ENCODE measurements around the gene IGSF5.

IGSF5 gene

DNA sequence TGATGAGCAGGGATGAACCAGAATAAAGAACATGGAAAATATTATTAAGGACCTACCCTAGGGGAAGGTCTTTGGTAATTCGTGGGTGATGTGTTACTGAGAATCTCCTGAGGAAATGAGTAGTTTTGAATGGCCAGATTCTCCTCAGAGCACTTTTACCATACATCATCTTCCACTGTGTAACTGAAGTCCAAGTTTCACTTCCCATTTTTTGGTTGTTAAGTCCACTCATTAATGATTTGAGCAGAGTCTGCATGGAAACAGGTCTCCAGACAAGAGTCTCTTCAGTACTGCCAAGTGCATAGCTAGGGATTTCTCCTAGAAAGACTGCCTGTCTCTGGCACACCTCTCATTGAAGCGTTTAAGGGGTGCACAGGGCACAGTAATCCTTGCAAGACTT lies 73.6 kb downstream of the IGSF5 start (continued):
- TF ChIP-seq, protein P1, sequence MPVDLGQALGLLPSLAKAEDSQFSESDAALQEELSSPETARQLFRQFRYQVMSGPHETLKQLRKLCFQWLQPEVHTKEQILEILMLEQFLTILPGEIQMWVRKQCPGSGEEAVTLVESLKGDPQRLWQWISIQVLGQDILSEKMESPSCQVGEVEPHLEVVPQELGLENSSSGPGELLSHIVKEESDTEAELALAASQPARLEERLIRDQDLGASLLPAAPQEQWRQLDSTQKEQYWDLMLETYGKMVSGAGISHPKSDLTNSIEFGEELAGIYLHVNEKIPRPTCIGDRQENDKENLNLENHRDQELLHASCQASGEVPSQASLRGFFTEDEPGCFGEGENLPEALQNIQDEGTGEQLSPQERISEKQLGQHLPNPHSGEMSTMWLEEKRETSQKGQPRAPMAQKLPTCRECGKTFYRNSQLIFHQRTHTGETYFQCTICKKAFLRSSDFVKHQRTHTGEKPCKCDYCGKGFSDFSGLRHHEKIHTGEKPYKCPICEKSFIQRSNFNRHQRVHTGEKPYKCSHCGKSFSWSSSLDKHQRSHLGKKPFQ (tag by site-specific recombination; IDR thresholded peaks at IDR 0.05), result no peak
- no peak for TF ChIP-seq MYNN (tag by site-specific recombination; IDR thresholded peaks at IDR 0.05; ENCODE audit: borderline replicate concordance)
- no peak for TF ChIP-seq ZNF658 (tag by site-specific recombination; IDR thresholded peaks at IDR 0.05)
- TF ChIP-seq ZNF521 (tag by site-specific recombination; IDR thresholded peaks at IDR 0.05), result no peak
- TF ChIP-seq ZNF621 (tag by site-specific recombination; IDR thresholded peaks at IDR 0.05), result no peak
- TF ChIP-seq YY2 (tag by site-specific recombination; IDR thresholded peaks at IDR 0.05), result no peak

DNA sequence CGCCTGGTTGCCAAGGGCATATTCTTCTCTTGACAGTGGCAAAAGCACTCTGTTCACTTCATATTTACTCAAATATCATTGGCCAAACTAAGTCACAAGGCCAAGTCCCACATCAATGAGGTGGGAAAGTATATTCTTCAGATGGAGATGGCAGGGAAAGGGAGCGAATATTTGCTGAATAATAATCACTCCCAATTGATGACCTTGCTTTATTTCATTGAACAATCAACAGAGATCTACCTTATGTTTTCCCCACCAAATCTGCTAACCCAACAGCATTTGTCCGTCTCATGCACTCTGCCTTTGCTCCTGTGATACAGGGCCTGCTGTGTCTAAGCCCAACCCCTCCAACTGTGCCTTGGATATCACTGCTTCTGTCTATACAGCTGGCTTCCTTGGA lies 77.1 kb downstream of the IGSF5 start:
- Histone ChIP-seq H3K36me3 (ENCODE audit: control insufficient read depth in 2 of 2, insufficient read depth in 1 of 2, low read length in 2 of 2) (no peaks in the 10 kb centered on the region), H3K9me3 (ENCODE audit: control insufficient read depth, insufficient read depth, low read depth, low read length) (no peaks in the 10 kb centered on the region), H3K4me1 (ENCODE audit: control insufficient read depth, insufficient read depth, low read length) (no peaks in the 10 kb centered on the region), H3K4me3 (ENCODE audit: low read depth, low read length) (no peak overlapping the region), H3K27ac (ENCODE audit: extremely low read depth, low read depth, low read length) (no peak overlapping the region)
- TF ChIP-seq ZNF596 (tag by site-specific recombination; IDR thresholded peaks at IDR 0.05) (no peak), ZBTB1 (tag by site-specific recombination; IDR thresholded peaks at IDR 0.05) (no peak), ZNF354C (tag by site-specific recombination; IDR thresholded peaks at IDR 0.05; ENCODE audit: borderline replicate concordance, low read depth) (no peak), ZNF132 (tag by site-specific recombination; IDR thresholded peaks at IDR 0.05; ENCODE audit: borderline replicate concordance) (no peak), ZNF169 (tag by site-specific recombination; IDR thresholded peaks at IDR 0.05) (no peak), ZNF791 (tag by site-specific recombination; IDR thresholded peaks at IDR 0.05) (no peak), ZFP69B (tag by site-specific recombination; IDR thresholded peaks at IDR 0.05) (no peak), OSR2 (tag by site-specific recombination; IDR thresholded peaks at IDR 0.05) (no peak), OVOL3 (tag by site-specific recombination; IDR thresholded peaks at IDR 0.05) (no peak), ZXDB (tag by site-specific recombination; IDR thresholded peaks at IDR 0.05) (no peak), ZNF433 (tag by site-specific recombination; IDR thresholded peaks at IDR 0.05; ENCODE audit: low read depth) (no peak), ZFHX2 (tag by site-specific recombination; conservative IDR thresholded peaks at IDR 0.05) (no peak), ZNF16 (tag by site-specific recombination; IDR thresholded peaks at IDR 0.05; ENCODE audit: low read depth) (no peak), ZNF416 (tag by site-specific recombination; IDR thresholded peaks at IDR 0.05) (no peak), ZBTB48 (tag by site-specific recombination; IDR thresholded peaks at IDR 0.05) (no peak), RBAK (tag by site-specific recombination; IDR thresholded peaks at IDR 0.05) (no peak)
- TF ChIP-seq, protein P2, sequence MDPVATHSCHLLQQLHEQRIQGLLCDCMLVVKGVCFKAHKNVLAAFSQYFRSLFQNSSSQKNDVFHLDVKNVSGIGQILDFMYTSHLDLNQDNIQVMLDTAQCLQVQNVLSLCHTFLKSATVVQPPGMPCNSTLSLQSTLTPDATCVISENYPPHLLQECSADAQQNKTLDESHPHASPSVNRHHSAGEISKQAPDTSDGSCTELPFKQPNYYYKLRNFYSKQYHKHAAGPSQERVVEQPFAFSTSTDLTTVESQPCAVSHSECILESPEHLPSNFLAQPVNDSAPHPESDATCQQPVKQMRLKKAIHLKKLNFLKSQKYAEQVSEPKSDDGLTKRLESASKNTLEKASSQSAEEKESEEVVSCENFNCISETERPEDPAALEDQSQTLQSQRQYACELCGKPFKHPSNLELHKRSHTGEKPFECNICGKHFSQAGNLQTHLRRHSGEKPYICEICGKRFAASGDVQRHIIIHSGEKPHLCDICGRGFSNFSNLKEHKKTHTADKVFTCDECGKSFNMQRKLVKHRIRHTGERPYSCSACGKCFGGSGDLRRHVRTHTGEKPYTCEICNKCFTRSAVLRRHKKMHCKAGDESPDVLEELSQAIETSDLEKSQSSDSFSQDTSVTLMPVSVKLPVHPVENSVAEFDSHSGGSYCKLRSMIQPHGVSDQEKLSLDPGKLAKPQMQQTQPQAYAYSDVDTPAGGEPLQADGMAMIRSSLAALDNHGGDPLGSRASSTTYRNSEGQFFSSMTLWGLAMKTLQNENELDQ (tag by site-specific recombination; IDR thresholded peaks at IDR 0.05; ENCODE audit: low read depth), result no peak
- TF ChIP-seq, protein P3, sequence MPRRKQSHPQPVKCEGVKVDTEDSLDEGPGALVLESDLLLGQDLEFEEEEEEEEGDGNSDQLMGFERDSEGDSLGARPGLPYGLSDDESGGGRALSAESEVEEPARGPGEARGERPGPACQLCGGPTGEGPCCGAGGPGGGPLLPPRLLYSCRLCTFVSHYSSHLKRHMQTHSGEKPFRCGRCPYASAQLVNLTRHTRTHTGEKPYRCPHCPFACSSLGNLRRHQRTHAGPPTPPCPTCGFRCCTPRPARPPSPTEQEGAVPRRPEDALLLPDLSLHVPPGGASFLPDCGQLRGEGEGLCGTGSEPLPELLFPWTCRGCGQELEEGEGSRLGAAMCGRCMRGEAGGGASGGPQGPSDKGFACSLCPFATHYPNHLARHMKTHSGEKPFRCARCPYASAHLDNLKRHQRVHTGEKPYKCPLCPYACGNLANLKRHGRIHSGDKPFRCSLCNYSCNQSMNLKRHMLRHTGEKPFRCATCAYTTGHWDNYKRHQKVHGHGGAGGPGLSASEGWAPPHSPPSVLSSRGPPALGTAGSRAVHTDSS (tag by site-specific recombination; IDR thresholded peaks at IDR 0.05), result no peak
- TF ChIP-seq, protein P4, sequence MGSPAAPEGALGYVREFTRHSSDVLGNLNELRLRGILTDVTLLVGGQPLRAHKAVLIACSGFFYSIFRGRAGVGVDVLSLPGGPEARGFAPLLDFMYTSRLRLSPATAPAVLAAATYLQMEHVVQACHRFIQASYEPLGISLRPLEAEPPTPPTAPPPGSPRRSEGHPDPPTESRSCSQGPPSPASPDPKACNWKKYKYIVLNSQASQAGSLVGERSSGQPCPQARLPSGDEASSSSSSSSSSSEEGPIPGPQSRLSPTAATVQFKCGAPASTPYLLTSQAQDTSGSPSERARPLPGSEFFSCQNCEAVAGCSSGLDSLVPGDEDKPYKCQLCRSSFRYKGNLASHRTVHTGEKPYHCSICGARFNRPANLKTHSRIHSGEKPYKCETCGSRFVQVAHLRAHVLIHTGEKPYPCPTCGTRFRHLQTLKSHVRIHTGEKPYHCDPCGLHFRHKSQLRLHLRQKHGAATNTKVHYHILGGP (tag by site-specific recombination; IDR thresholded peaks at IDR 0.05), result no peak
- TF ChIP-seq, protein P5, sequence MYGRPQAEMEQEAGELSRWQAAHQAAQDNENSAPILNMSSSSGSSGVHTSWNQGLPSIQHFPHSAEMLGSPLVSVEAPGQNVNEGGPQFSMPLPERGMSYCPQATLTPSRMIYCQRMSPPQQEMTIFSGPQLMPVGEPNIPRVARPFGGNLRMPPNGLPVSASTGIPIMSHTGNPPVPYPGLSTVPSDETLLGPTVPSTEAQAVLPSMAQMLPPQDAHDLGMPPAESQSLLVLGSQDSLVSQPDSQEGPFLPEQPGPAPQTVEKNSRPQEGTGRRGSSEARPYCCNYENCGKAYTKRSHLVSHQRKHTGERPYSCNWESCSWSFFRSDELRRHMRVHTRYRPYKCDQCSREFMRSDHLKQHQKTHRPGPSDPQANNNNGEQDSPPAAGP (tag by site-specific recombination; IDR thresholded peaks at IDR 0.05), result no peak
- POLR2A ChIA-PET, result no interaction called here
- CTCF ChIA-PET, result no interaction called here
